NAMALWA (cell line): Measurements from ENCODE around the gene KLHL6.
A peak's percentile ranks its signal among the peaks of the same experiment; 100 is the strongest.
"Not testable (repeated sequence)": the region's sequence is repeated elsewhere in the genome, so short reads cannot be mapped to it uniquely, and the experiment has no call there.

ENCODE experiments used
- DNase-seq: peaks from one replicate; pipeline ENCODE4 v3.0.0-alpha.2; 2015; ENCODE audit warnings: low spot score

Gene KLHL6

DNA sequence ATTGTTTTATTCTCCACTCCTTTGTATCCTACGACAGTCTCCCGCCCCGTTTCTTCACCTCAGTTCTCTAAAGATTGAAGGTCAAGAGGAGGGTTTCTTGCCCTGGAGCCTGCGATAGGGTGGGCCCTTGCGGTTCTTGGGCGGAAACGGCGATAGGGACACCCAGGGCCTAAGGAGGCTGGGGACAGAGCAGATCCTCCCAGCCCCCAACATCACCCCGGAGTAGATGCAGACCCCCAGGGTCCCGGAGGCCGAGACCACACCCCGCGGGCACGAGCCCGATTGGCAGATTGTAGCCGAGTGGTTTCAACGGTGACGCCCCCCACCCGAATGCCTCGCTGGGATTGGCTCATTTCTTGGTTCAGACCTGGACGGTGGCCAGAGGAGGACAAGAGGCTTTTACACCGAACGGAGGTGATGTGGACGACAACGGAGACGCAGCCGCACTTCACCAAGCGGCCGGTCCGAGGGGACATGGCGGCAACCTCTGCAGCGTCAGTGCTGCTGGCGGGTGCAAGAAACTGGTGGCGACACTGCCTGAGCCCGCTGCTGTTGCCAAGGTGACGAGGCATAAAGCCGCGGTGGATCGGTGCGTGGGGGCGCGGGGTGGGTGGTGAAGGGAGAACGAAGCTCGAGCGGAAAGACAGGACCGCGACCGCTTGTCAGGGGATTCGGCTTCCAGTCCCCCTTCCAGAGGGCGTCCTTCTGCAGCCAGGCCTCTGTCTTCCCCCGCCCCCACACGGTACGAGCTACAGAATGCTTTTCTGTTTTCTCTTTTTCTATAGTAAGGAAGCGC lies 108.1 kb downstream of the KLHL6 start:
- DNase-seq = peak; percentile 84

- no peak for DNase-seq
Observed at GRCh38 chr3:183446838-183447205, 108.7 kb downstream of the KLHL6 start.

GRCh38 chr3:183444748-183445147 lies 110.8 kb downstream of the KLHL6 start:
- no peak for DNase-seq

GRCh38 chr3:183443395-183444385 lies 111.8 kb downstream of the KLHL6 start:
- DNase-seq = no peak

GRCh38 chr3:183442994-183443393 lies 112.5 kb downstream of the KLHL6 start:
- DNase-seq = no peak

DNA sequence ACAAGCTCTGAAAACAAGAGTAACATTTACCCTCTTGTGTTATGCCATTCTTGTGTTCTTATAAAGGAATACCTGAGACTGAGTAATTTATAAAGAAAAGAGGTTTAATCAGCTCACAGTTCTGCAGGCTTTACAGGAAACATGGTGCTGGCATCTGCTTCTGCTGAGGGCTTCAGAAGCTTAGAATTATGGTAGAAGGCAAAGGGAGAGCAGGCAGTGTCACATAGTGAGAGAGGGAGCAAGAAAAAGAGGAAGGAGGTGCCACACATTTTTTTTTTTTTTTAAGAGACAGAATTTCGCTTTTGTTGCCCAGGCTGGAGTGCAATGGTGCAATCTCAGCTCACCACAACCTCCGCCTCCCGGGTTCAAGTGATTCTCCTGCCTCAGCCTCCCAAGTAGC lies 115.0 kb downstream of the KLHL6 start:
- DNase-seq = not testable (repeated sequence)

DNA sequence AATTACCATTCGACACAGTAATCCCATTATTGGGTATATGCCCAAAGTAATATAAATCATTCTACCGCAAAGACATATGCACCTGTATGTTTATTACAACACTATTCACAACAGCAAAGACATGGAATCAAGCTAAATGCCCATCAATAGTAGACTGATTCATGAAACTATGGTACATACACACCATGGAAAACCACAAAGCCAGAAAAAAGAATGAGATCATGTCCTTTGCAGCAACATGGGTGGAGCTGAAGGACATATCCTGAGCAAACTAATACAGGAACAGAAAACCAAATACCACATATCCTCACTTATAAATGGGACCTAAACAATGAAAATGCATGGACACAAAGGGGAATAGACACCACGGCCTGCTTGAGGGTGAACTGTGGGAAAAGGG lies 116.0 kb downstream of the KLHL6 start:
- DNase-seq = no peak

GRCh38 chr3:183438735-183439134 lies 116.8 kb downstream of the KLHL6 start:
- no peak for DNase-seq

GRCh38 chr3:183437666-183438564 lies 117.6 kb downstream of the KLHL6 start:
- DNase-seq = no peak
